ENCODE results near the gene KCND3.

KCND3 gene

DNA sequence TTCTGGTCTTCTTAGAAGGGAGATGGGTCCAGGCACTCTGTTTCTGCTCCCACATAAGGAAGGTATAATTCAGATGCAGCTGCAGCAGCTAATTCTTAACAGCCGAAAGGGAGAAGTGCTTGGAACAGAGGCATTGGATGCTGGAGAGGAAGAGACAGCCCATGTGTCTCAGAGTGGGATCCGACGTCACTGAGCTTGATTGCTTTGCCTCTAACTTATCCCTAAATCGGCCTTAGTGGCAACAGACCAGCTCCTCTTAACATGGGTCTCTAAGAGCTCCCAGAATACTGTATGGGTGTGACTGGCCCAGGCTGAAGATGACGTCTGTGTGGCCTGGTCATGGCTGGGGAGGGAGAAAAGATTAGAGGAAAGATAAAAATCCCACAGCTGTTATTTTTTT is 40.7 kb upstream of the KCND3 start:
- Histone ChIP-seq H3F3A (ENCODE audit: insufficient read depth, low read length) (no peaks in the 10 kb centered on the region), H3K27me3 (ENCODE audit: insufficient read depth, low read length) (no peaks in the 10 kb centered on the region), H3K9ac (ENCODE audit: low read length) (no peak overlapping the region), H3K9me3 (ENCODE audit: low read length) (no peaks in the 10 kb centered on the region), H4K20me1 (ENCODE audit: insufficient read depth, low read length) (no peaks in the 10 kb centered on the region), H2AFZ (ENCODE audit: low read length) (no peak overlapping the region), H3K36me3 (ENCODE audit: insufficient read depth, low read length) (no peaks in the 10 kb centered on the region), H3K4me1 (ENCODE audit: insufficient read depth, low read length, severe bottlenecking) (no peaks in the 10 kb centered on the region), H3K4me2 (ENCODE audit: low read length) (no peak overlapping the region), H3K9me2 (ENCODE audit: low read depth, low read length) (no peaks in the 10 kb centered on the region), H3K27ac (ENCODE audit: low read depth, low read length, poor library complexity, severe bottlenecking) (no peak overlapping the region), H3K79me2 (ENCODE audit: insufficient read depth, low read length) (no peaks in the 10 kb centered on the region), H3K4me3 (ENCODE audit: low read depth, low read length, poor library complexity, severe bottlenecking) (no peak overlapping the region)
- no peak for TF ChIP-seq EZH2 (IDR thresholded peaks at IDR 0.05; ENCODE audit: borderline replicate concordance, low read length)
- TF ChIP-seq, protein P1, sequence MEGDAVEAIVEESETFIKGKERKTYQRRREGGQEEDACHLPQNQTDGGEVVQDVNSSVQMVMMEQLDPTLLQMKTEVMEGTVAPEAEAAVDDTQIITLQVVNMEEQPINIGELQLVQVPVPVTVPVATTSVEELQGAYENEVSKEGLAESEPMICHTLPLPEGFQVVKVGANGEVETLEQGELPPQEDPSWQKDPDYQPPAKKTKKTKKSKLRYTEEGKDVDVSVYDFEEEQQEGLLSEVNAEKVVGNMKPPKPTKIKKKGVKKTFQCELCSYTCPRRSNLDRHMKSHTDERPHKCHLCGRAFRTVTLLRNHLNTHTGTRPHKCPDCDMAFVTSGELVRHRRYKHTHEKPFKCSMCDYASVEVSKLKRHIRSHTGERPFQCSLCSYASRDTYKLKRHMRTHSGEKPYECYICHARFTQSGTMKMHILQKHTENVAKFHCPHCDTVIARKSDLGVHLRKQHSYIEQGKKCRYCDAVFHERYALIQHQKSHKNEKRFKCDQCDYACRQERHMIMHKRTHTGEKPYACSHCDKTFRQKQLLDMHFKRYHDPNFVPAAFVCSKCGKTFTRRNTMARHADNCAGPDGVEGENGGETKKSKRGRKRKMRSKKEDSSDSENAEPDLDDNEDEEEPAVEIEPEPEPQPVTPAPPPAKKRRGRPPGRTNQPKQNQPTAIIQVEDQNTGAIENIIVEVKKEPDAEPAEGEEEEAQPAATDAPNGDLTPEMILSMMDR (IDR thresholded peaks at IDR 0.05; ENCODE audit: low read length) = no peak

DNA sequence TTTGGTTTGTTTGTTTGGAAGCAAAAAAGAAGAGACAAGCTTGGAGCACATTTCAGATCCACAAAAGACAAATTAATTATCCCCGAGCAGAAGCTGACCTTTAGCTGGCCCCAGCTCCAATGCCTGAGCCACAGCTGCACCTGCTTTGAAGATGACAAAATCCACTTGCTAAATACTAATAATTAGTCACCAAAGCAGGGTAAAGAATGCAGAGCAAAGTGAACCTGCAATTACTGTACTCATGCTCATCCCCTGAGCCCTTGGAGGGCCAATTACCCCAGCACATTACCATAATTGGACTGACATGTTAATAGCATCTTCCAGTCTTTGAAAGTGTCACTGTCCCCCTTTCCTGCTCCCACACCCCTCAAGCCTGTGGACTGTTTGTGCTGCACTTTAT is 38.2 kb upstream of the KCND3 start:
- H3K9me2 ChIP-seq (ENCODE audit: low read depth, low read length) = no peaks in the 10 kb centered on the region

GRCh38 chr1:112026501-112026900 is 37.0 kb upstream of the KCND3 start:
- Histone ChIP-seq H3K79me2 (ENCODE audit: insufficient read depth, low read length) (no peaks in the 10 kb centered on the region), H3K9me2 (ENCODE audit: low read depth, low read length) (no peaks in the 10 kb centered on the region), H3K4me1 (ENCODE audit: insufficient read depth, low read length, severe bottlenecking) (no peaks in the 10 kb centered on the region), H3K27me3 (ENCODE audit: insufficient read depth, low read length) (no peaks in the 10 kb centered on the region), H3K36me3 (ENCODE audit: insufficient read depth, low read length) (no peaks in the 10 kb centered on the region), H2AFZ (ENCODE audit: low read length) (no peak overlapping the region), H4K20me1 (ENCODE audit: insufficient read depth, low read length) (no peaks in the 10 kb centered on the region), H3K9ac (ENCODE audit: low read length) (no peak overlapping the region), H3K4me3 (ENCODE audit: low read depth, low read length, poor library complexity, severe bottlenecking) (no peak overlapping the region), H3K9me3 (ENCODE audit: low read length) (no peaks in the 10 kb centered on the region), H3K4me2 (ENCODE audit: low read length) (no peak overlapping the region), H3F3A (ENCODE audit: insufficient read depth, low read length) (no peaks in the 10 kb centered on the region), H3K27ac (ENCODE audit: low read depth, low read length, poor library complexity, severe bottlenecking) (no peak overlapping the region)
- TF ChIP-seq EZH2 (IDR thresholded peaks at IDR 0.05; ENCODE audit: borderline replicate concordance, low read length) = no peak
- TF ChIP-seq, protein P1 (IDR thresholded peaks at IDR 0.05; ENCODE audit: low read length) = no peak

More for the DNA sequence above, 38.2 kb upstream of the KCND3 start:
- no peaks in the 10 kb centered on the region for H4K20me1 ChIP-seq (ENCODE audit: insufficient read depth, low read length)
- no peaks in the 10 kb centered on the region for H3K4me1 ChIP-seq (ENCODE audit: insufficient read depth, low read length, severe bottlenecking)
- H3K79me2 ChIP-seq (ENCODE audit: insufficient read depth, low read length) = no peaks in the 10 kb centered on the region
- TF ChIP-seq, protein P1 (IDR thresholded peaks at IDR 0.05; ENCODE audit: low read length) = no peak
- no peak for TF ChIP-seq EZH2 (IDR thresholded peaks at IDR 0.05; ENCODE audit: borderline replicate concordance, low read length)
- no peaks in the 10 kb centered on the region for H3K9me3 ChIP-seq (ENCODE audit: low read length)
- H3F3A ChIP-seq (ENCODE audit: insufficient read depth, low read length) = no peaks in the 10 kb centered on the region
- H3K9ac ChIP-seq (ENCODE audit: low read length) = no peak overlapping the region
- H3K36me3 ChIP-seq (ENCODE audit: insufficient read depth, low read length) = no peaks in the 10 kb centered on the region
- no peak overlapping the region for H3K4me2 ChIP-seq (ENCODE audit: low read length)
- no peaks in the 10 kb centered on the region for H3K27me3 ChIP-seq (ENCODE audit: insufficient read depth, low read length)
- H3K4me3 ChIP-seq (ENCODE audit: low read depth, low read length, poor library complexity, severe bottlenecking) = no peak overlapping the region
- H2AFZ ChIP-seq (ENCODE audit: low read length) = no peak overlapping the region
- no peak overlapping the region for H3K27ac ChIP-seq (ENCODE audit: low read depth, low read length, poor library complexity, severe bottlenecking)
